Superior temporal gyrus (tissue), 1 donor: ENCODE measurements around the gene TAPT1.

ENCODE experiments used
- DNase-seq: peaks from one replicate; pipeline ENCODE4 v3.0.0-alpha.2; 2016; ENCODE audit errors: extremely low spot score

The TAPT1 gene

DNA sequence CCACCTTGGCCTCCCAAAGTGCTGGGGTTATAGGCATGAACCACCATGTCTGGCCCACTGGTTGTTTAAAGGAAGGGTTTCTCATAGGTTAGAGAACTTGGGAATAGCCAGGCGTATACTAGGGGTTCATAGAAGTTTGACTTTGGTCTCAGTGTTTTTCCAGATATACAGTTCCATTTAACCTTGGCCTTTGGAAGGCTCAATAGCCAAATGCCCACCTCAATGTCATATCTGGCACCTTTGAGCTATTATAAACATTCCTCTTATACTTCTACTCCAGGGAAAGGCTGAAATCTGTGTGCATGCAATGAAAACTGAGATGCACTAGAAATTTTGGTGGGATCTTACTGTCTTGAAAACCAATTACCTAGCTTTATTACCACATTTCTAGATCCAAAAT lies 95.0 kb downstream of the TAPT1 start:
- DNase-seq, result no peak

DNA sequence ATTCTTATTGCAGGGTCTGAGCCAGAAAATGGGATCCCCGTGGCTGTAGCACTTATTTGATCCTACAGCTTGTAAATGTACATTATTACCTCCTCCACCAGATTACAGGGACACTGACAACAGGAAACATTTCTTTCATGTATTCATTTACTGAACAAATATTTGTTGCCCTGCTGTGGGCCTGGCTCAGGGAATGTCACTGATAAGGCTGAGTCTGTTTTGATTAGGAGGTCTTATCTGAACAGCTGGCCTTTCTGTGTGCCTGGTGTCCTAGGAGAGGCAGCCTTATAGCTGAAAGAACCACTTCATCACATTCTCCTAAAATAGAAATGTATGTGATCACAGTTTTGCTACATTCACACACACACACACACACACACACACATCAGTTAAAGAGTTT lies 96.9 kb downstream of the TAPT1 start:
- no peak for DNase-seq

DNA sequence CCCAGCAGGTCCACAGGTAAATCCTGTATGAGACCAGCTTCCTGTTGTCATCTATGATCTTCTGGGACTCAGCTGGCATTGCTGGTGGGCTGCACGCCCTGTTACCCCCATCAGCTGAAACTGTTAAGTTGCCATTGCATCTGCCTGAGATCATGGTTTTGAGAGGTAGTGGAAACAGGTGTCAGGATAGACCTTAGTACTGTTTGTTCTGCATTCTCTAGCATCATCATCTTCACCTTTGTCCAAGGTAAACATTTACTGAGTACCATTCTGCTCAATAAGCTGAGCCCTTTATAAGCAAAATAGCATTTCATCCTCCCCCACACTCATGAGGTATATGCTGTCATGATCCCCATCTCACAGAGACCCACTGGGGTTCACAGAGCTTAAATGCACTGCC lies 99.6 kb downstream of the TAPT1 start:
- no peak for DNase-seq

DNA sequence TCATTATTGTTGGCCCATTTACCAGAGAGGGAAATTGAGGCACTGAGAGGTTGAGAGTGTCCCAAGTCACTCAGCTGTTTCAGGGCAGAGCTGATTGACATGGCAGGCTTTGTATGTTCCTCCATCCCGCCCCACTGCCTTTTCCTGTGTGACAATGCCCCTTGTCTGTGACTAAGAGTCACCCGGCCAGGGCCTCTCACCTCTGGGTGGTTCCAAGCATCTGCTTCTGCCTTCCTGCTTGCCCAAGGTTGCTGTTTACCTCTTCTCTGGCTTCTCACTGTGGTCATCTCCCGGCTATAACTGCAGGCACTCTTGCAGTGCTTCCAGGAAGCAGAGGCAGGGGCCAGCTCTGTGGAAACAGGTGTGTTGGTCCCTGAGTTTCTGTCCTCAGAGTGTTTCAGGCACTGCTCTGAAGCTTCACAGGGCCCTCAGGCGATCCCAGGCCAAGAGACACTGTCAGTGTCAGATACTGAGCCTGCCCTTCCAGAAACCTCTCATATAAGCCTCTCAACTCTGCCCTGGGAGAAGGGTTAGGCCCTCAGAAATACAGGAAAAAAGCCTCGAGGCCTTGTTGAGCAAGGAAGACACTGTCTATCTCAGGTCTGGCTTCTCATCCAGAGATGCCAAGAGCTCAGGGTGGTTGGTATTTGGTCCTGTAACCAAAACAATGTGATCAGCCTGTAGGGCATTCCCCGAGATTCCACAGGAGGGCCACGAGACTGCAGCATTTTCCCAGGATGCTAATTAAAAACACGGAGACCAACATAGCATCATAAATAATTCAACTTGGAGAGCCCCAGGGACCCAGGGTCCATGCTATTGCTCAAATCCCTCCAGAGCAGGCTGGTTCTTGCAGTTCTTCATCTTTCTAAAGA lies 100.5 kb downstream of the TAPT1 start:
- no peak for DNase-seq

DNA sequence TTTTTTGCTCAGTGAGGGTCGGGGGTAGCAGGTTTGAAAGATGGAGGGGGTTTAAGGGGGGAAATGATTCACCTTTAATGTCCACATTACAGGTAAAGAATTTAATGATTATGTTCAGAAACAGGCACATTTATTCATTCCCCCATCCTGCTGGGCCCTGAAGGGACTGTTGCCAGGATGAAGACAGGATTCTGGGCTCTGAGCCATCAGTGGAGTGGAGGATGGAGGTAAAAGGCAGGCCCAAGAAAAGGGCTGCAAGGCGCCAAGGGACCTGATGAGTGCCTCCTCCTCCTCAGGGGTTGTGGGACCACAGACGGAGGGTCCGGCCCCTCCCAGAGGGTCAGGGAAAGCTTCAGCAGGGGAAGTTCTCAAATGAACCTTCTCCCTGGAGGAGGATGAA lies 102.0 kb downstream of the TAPT1 start:
- DNase-seq, result no peak

DNA sequence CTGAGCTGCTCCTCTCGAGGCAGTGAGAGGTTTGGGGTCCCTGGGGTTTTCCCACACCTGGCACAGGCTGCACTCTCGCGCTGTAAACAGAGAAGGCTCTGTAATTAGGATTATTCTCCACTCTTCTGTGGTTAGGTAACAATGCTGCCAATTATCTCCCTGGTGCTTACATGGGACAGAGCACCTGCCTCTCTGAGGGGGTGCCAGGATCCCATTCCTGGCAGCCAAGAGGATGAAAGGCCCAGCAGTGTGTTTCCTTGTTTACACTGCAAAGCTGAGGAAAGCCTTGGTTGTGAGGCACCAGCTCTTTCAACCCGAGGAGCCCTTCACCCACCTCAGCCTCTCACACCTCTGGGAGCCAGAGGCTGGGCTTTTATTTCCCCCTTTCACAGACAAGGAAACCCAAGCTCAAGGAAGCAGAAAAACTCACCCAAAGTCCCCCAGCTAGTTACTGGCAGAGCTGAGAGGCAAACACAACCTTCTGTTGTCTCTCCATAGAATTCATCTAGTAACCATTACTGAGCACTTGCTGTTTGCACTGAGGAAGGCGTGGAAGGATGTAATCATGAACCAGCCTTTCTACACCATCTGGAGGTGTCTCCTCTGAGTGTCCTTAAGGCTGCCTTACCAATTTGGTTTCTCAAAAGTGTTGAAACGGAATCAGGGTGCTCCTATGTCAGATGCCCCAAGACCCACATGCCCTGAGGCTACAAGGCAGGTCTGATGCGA lies 102.8 kb downstream of the TAPT1 start:
- no peak for DNase-seq

DNA sequence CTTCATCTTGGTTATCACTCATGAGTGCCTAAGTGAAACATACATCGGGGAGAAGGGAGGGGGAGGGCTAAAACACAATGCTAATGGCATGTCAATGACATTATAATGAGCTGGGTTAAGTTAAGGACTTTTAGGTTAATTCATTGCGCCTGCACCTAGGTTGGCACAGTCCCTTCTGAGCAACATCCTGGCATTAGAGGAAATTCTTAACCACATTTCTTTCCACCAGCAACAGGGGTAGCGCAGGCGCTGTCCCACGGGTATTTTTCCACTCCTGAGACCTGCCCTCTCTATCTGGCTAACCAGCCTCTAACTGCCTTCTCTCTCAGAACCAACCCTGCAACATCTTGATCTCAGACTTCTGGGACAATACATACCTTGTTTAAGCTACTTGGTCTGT lies 103.5 kb downstream of the TAPT1 start:
- no peak for DNase-seq

DNA sequence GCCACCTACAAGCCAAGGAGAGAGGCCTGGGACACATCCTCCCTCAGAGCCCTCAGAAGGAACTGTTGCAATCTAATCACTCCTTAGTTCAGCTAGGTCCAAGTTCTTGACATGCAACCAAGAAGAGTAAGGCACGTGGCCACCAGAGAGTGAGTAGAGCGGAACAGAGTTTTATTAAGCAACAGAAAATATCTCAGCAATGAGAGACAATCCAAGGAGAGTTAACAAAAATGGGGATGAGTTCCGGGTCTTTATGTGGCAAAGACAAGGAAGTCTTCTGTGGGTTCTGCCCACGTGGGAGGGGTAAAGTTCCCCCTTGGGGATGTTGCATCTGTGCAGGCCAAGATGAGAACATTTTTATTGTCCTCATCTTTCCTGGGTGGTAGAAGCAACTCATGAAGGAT lies 104.0 kb downstream of the TAPT1 start:
- no peak for DNase-seq

DNA sequence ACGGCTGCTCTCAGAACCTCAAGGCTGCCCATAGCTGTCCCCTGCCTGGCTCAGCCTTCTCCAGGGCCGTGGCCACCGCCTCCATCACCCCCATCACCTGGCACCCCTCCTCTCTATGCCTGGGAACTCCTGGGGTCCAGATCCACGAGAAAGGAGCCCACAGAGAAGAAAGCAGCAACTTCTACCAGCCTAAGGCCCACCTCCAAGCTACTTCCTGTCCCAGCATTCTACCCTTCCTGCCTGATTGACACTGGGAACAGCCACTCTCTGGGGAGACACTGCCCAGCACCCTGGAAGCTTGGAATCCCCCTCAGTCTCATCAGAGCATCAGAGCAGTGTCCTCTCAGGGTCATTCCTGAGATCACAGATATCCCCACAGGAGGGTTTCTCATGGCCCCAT lies 105.6 kb downstream of the TAPT1 start:
- no peak for DNase-seq

DNA sequence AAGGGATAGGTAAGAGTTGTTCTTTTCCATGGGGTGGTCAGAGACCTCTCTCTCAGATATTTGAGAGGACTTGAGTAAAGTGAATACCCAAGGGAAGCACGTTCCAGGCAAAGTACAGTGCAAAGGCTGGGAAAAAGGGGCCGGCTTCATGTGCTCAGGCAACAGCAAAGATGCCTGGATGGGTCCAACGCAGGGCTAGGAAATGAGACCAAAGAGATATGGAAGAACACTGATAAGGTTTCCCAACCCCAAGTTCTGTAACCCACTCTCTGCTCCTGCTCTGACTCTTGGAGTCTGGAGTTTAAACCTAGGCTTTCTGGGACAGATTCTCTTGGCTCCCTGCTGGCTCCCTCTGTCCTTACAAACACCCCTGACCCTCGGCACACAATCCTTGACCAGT lies 106.3 kb downstream of the TAPT1 start:
- DNase-seq, result no peak

DNA sequence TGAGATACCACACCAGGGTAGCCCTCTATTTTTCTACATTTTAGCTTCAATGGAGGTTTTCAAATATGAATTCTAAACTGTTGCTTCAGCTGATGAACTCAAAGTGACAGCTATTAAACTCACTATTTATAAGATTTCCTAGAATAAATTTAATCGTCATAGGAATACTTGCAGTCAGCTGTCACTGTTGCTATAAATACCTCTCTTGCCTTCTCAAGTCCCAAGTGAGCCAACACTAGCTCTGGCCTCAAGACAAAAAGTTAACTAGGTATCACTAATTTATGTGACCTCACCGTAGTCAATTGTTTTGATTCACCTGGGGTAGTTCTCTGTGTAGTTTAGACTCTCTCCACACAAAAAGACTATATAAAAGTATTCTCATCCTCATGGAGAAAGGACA lies 108.2 kb downstream of the TAPT1 start:
- DNase-seq, result no peak

DNA sequence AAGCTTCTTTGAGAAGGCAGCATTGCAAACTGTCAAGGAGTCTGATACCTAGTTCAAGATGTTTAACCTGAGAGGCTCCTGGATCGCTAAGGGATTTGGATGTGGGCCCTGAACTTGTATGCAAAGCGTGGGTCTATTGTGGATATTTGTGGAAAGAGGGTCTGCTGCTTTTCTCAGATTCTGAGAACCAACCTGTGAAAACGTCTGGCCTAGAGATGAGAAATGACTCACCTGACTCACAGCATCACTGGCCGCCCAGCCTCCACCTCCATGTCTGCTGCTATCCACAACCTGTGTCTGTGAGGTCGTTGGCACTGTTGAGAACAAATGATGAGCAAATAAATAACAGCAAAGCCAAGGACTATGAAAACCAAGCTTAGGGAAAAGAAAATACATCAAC lies 109.1 kb downstream of the TAPT1 start:
- no peak for DNase-seq

DNA sequence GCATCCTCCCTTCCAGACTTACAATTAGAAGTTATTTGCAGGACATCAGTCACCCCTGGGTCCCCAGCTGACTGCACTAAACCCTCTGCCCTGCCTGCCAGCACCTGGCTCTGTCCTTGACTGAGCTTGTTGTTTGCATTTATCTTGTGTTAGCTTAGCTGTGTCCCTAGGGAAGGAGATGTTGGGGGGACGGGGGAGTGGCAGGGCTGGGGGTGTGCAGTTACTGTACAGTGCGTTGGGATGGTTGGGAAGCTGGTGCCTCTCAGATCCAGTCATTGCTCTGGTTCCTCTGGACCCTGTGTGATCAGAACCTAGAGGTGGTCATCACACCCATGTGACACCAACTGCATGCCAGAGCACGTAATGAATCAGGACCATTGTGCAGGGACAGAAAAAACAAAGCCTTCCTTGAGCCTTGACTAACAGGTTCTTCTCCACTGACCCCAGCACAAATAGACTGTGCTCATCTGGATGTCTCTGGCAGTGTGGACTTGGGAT lies 109.7 kb downstream of the TAPT1 start:
- DNase-seq, result no peak

DNA sequence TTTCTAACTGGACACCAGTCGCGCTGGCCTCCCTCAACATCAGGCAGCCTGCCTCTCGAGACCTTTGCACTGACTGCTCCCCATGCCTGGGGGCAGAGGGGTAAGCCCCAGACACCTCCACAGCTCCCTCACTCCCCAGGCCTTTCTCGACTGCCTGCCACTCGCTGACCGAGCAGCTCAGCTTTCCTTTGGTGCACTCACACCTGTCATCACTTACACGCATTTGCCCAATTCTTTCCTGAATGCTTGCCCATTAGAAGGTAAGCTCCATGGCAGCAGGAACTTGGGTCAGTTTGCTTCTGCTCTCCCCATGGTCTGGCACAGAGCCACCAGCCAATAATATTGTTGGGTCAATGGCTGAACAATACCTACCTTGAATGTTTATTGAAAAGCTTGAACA lies 110.3 kb downstream of the TAPT1 start:
- DNase-seq, result no peak

DNA sequence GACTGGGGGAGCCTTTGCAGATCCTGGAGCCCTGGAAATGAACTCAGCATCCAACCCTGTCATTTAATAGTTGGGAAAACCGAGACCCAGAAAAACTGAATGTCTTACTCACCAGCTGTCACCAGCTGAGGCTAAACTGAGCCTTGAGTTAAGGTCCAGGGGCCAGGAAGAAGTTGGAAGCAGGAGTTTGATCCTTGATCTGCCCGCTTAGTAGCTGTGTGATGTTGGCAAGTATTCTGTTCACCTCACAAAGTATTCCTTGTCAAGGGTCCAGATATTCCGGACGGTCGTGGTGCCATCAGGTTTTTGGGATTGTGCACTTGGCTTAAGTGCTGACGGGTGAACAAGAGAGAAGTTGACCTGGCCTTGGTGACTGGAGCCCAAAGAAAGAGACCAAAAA lies 111.7 kb downstream of the TAPT1 start:
- DNase-seq, result no peak

DNA sequence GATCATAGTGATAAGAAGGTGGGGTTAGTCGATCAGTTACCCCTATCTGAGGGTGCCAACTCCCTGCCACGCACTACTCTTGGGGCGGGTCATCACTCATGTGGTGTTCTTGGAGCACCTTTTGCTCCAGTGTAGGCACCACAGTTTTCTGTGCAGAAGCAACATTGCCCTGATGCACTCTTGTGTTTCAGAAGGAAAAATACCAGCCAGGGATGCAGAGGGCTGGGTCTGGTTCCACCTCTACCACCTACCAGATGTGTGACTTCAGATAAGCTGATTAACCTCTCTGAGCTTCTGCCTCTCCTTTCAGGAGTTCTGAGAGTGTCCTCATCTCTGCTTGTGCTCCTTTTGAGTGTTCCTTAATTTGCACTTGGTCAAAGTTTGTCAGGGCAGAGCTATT lies 112.5 kb downstream of the TAPT1 start:
- DNase-seq, result no peak

DNA sequence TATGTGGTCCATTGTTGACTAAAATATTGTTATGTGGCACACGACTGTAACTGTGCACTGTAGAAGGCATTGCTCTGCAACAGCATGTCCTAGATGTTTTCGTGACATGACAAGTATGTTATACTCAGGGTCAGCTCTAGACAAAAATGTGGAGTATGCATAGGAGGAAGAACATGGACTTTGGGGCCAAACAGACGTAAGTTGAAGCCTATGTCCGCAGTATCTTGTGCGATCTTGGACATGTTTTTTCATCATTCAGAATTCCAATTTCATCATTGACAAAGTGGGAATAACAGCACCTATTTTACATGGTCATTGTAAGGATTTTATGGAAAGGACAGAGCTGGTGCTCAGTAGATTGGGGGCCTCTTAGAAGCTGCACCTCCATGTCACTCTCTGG lies 114.7 kb downstream of the TAPT1 start:
- DNase-seq, result no peak

DNA sequence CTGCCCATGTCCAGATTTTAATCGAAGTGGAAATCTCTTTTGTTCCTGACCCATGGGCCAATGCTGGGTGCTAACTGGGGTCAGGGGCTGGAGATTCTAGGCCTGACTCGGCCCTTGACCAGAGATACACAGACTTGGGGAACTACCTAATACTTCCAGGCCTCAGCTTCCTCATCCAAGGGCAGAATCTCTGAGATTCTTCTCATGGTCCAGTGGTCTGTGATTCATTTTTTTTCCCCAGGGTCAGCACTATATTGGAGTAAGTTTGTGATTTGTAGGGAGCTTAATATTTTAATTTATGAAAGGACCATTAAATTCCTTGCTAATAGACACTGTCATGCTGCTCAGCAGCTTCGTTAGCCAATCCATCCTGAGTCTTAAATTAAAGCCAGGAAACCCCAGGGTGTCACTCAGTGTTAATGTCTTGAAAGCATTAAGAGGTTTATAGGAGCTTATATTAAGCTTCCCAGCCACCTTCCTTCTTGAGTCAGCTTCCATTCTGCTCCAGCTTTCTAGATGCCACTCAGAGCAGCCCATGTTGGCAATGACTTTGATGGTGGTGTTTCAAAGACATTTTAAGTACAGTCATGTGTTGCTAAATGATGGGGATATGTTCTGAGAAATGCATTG lies 115.5 kb downstream of the TAPT1 start:
- no peak for DNase-seq
